GM12892 (cell line): ENCODE measurements around the gene LAMA2.

Source experiments
- POLR2A ChIP-seq: IDR thresholded peaks from 2 replicates; pipeline ENCODE4 v1.6.1; 2011; ENCODE audit warnings: low read depth, low read length, control low read depth
- POLR2AphosphoS5 ChIP-seq: IDR thresholded peaks from 2 replicates; pipeline ENCODE4 v1.6.1; 2011; ENCODE audit warnings: low read depth, low read length, control low read depth

- TF ChIP-seq POLR2A (no peak), POLR2AphosphoS5 (no peak)
Observed at GRCh38 chr6:129280749-129281148, 397.8 kb downstream of the LAMA2 start.
